Right cardiac atrium (tissue), 5 donors: ENCODE data around the gene GIMD1. TPM values are rescaled to one million over a fixed set of nuclear protein-coding genes. Genes with fewer than 3 reads are reported as not detected.

ENCODE experiments used
- ATAC-seq, 2 donors: fragments of 200-7000 bp; cut with Tn5 transposase; one replicate each; pipeline versions ENCODE4 v1.8.0 to v1.9.1; 2020; ENCODE audit warnings: moderate library complexity in 2 of 2, mild to moderate bottlenecking in 1 of 2
- DNase-seq, 3 donors: peaks; one replicate each; pipeline ENCODE4 v3.0.0-alpha.2; 2020
- H3K27ac ChIP-seq: one replicate; pipeline ENCODE4 v1.5.1; 2013; ENCODE audit warnings: mild to moderate bottlenecking, low read length, control low read depth, moderate library complexity
- H3K27me3 ChIP-seq: one replicate; pipeline ENCODE4 v1.6.1; 2013; ENCODE audit not compliant: control insufficient read depth, insufficient read depth
- H3K4me1 ChIP-seq: one replicate; pipeline ENCODE4 v1.6.1; 2013; ENCODE audit warnings: low read length; ENCODE audit not compliant: control insufficient read depth, insufficient read depth
- H3K4me3 ChIP-seq: one replicate; pipeline ENCODE4 v1.5.1; 2013; ENCODE audit warnings: low read length, control low read depth
- H3K9me3 ChIP-seq: one replicate; pipeline ENCODE4 v1.6.1; 2013; ENCODE audit warnings: low read length; ENCODE audit not compliant: control insufficient read depth
- WGBS: extraction: QIAGEN DNeasy Blood & Tissue Kit; methylation state at CpG from one replicate; pipeline ENCODE4 v1.1.7; 2013; 5-methylcytosine and 5-hydroxymethylcytosine counted together
- intact Hi-C, 4 donors: fragments of 100-400 bp; cut with DNase I; formaldehyde crosslinking; loops; one replicate each; pipeline versions ENCODE4 v1.11.0 to v1.14.0; 2022 to 2023
- polyA plus RNA-seq: library from polyadenylated mRNA; stranded (reverse); fragments of 200-250 nt; gene quantifications from one replicate; pipeline ENCODE4 v1.2.3, GENCODE V29; 2013
- total RNA-seq, 4 donors: library from RNA; stranded (reverse); fragmentation: NEBNext Ultra II Directional; extraction: Animal tissue kit (Norgen Biotek cat#: 25700); gene quantifications; one replicate each; pipeline ENCODE4 v1.2.1, GENCODE V29; 2021
- donor health status: healthy with polysubstance abuse.
- donor health status: DM: no; HTN: yes; CAD: no.
- donor health status: DM: no; HTN: no; CAD: no.
- donor health status: DM: no; HTN: yes; CAD: no; lungs with severe emphysema.
- donor health status: DM: yes; HTN: yes; CAD: no.

The GIMD1 gene
- total and polyA plus RNA-seq, 5 donors = not detected

GRCh38 chr4:106351016-106351415 is 17.6 kb downstream of the GIMD1 start:
- Histone ChIP-seq H3K9me3 (no peaks in the 10 kb centered on the region), H3K4me1 (no peaks in the 10 kb centered on the region), H3K4me3 (no peak overlapping the region), H3K27me3 (no peaks in the 10 kb centered on the region), H3K27ac (no peak overlapping the region)
- intact Hi-C loops = no loop called here
- no peak for DNase-seq
- ATAC-seq = no peak

GRCh38 chr4:106347167-106347566 is 21.4 kb downstream of the GIMD1 start:
- Histone ChIP-seq H3K9me3 (no peaks in the 10 kb centered on the region), H3K4me3 (no peak overlapping the region), H3K27ac (no peak overlapping the region), H3K27me3 (no peaks in the 10 kb centered on the region), H3K4me1 (no peaks in the 10 kb centered on the region)
- ATAC-seq = no peak
- intact Hi-C loops = no loop called here
- DNase-seq = no peak
- 93% methylated on average over 1 of the region's 1 CpG for WGBS

GRCh38 chr4:106344647-106344970 is 24.0 kb downstream of the GIMD1 start:
- no peak for ATAC-seq
- no peaks in the 10 kb centered on the region for H3K9me3 ChIP-seq
- no peaks in the 10 kb centered on the region for H3K4me1 ChIP-seq
- intact Hi-C loops = no loop called here
- DNase-seq = no peak
- H3K27ac ChIP-seq = no peak overlapping the region
- 64% methylated on average over 1 of the region's 1 CpG for WGBS
- H3K4me3 ChIP-seq = no peak overlapping the region
- no peaks in the 10 kb centered on the region for H3K27me3 ChIP-seq

- DNase-seq (no peak), ATAC-seq (no peak)
- Histone ChIP-seq H3K4me3 (no peak overlapping the region), H3K9me3 (no peaks in the 10 kb centered on the region), H3K4me1 (no peaks in the 10 kb centered on the region), H3K27ac (no peak overlapping the region), H3K27me3 (no peaks in the 10 kb centered on the region)
- 93% methylated on average over 2 of the region's 2 CpGs for whole genome bisulfite sequencing
- intact Hi-C loops = no loop called here
Observed at GRCh38 chr4:106343865-106344646, 24.5 kb downstream of the GIMD1 start.

GRCh38 chr4:106340774-106341173 is 27.8 kb downstream of the GIMD1 start:
- Histone ChIP-seq H3K4me1 (no peaks in the 10 kb centered on the region), H3K9me3 (no peaks in the 10 kb centered on the region), H3K27me3 (no peaks in the 10 kb centered on the region), H3K27ac (no peak overlapping the region), H3K4me3 (no peak overlapping the region)
- 84% methylated on average over 1 of the region's 1 CpG for WGBS
- DNase-seq (no peak), ATAC-seq (no peak)
- intact Hi-C loops = no loop called here

GRCh38 chr4:106339431-106339830 is 29.1 kb downstream of the GIMD1 start:
- no peaks in the 10 kb centered on the region for H3K9me3 ChIP-seq
- DNase-seq (no peak), ATAC-seq (no peak)
- H3K4me3 ChIP-seq = no peak overlapping the region
- intact Hi-C loops = no loop called here
- H3K4me1 ChIP-seq = no peaks in the 10 kb centered on the region
- WGBS = 92% methylated on average over 4 of the region's 4 CpGs
- H3K27me3 ChIP-seq = no peaks in the 10 kb centered on the region
- no peak overlapping the region for H3K27ac ChIP-seq

DNA sequence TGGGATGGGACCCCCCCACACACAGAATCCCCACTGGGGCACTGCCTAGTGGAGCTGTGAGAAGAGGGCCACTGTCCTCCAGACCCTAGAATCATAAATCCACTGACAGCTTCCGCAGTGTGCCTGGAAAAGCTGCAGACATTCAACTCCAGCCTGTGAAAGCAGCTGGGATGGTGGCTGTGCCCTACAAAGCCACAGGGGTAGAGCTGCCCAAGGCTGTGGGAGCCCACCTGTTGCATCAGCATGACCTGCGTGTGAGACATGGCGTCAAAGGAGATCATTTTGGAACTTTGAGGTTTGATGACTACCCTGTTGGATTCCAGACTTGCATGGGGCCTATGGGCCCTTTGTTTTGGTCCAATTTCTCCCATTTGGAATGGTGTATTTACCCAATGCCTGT is 29.9 kb downstream of the GIMD1 start:
- DNase-seq (no peak), ATAC-seq (no peak)
- Histone ChIP-seq H3K4me1 (no peaks in the 10 kb centered on the region), H3K4me3 (no peak overlapping the region), H3K27ac (no peak overlapping the region), H3K27me3 (no peaks in the 10 kb centered on the region), H3K9me3 (no peaks in the 10 kb centered on the region)
- over 99% methylated on average over 3 of the region's 3 CpGs for WGBS
- intact Hi-C loops = no loop called here

- Histone ChIP-seq H3K4me1 (no peaks in the 10 kb centered on the region), H3K27ac (no peak overlapping the region), H3K27me3 (no peaks in the 10 kb centered on the region), H3K4me3 (no peak overlapping the region), H3K9me3 (no peaks in the 10 kb centered on the region)
- ATAC-seq = no peak
- intact Hi-C loops = no loop called here
- DNase-seq = no peak
Observed at GRCh38 chr4:106337916-106338315, 30.7 kb downstream of the GIMD1 start.

DNA sequence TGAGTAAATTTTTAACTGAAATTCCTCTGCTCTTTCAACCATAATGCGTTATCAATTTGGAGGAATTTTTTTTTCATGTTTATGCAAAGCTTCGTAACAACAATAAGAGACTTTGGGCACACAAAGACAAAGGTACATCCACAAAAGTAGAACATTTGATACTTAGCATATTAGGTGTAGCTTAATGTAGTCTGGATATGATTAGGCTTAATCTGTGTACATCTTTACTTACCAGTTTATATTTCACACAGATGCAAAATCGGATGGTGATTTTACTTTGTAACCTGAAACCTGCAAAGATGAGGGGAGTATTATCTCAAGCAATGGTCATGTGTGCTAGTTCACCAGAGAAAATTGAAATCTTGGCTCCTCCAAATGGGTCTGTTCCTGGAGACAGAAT is 32.0 kb downstream of the GIMD1 start:
- WGBS = 96% methylated on average over 3 of the region's 3 CpGs
- H3K9me3 ChIP-seq = no peaks in the 10 kb centered on the region
- no peaks in the 10 kb centered on the region for H3K4me1 ChIP-seq
- intact Hi-C loops = no loop called here
- no peak for DNase-seq
- no peak overlapping the region for H3K4me3 ChIP-seq
- no peak overlapping the region for H3K27ac ChIP-seq
- no peaks in the 10 kb centered on the region for H3K27me3 ChIP-seq
- no peak for ATAC-seq

DNA sequence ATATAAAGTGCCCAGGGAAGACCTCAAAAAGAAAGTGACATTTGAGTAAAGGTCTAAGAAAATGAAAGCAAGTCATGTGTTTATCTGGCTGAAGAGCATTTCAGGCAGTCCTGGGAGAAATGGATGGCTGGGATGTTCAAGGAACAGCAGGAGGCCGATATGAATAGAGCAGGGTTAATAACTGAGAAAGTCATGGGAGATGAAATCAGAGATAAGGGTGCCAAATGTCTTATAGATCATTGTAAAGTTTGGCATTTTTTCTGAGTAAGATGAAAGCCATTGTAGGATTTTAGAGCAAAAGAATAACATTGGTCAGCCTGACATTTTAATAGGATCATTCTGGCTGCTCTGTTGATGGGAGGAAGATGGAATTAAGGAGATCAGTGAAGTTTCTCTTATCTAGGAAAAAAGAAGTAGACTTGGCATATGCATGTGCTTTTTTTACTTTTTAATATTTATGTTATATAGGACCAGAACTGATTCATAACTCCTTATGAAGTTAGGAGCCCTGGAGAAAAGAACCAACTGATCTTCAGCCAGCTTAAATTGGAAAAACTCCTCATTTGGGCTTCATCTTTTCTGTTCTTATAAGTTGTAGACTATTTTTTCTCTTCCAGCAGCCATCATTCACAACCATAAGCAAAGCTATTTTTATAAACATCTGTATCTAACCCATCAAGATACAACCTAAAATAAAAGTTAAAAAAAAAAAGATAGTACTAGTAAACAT is 33.7 kb downstream of the GIMD1 start:
- ATAC-seq (no peak), DNase-seq (no peak)
- no peaks in the 10 kb centered on the region for H3K4me1 ChIP-seq
- intact Hi-C loops = no loop called here
- H3K4me3 ChIP-seq = no peak overlapping the region
- WGBS = 84% methylated on average over 1 of the region's 1 CpG
- no peak overlapping the region for H3K27ac ChIP-seq
- no peaks in the 10 kb centered on the region for H3K9me3 ChIP-seq
- H3K27me3 ChIP-seq = no peaks in the 10 kb centered on the region

- DNase-seq (no peak), ATAC-seq (no peak)
- Histone ChIP-seq H3K4me1 (no peaks in the 10 kb centered on the region), H3K4me3 (no peak overlapping the region), H3K27ac (no peak overlapping the region), H3K27me3 (no peaks in the 10 kb centered on the region), H3K9me3 (no peaks in the 10 kb centered on the region)
- intact Hi-C loops = no loop called here
- 90% methylated on average over 5 of the region's 5 CpGs for whole genome bisulfite sequencing
Observed at GRCh38 chr4:106333186-106333585, 35.4 kb downstream of the GIMD1 start.
